PFSK-1 (cell line): ENCODE measurements around the gene TMIE.

Experiments
- TAF1 ChIP-seq: IDR thresholded peaks from 2 replicates; pipeline ENCODE4 v1.6.1; 2012; ENCODE audit warnings: low read length, control low read depth, borderline replicate concordance; ENCODE audit not compliant: insufficient read depth
- TF ChIP-seq, protein P1 (sequence below), 2 experiments: IDR thresholded peaks; 2 replicates each; pipeline versions ENCODE4 v1.6.1 to v1.8.0; 2011 to 2012; ENCODE audit warnings: low read depth in 2 of 2, low read length in 2 of 2, control low read depth in 1 of 2, inconsistent platforms in 1 of 2, mild to moderate bottlenecking in 1 of 2, moderate library complexity in 1 of 2; ENCODE audit not compliant: insufficient read depth in 1 of 2

GRCh38 chr3:46655271-46655670 lies 45.9 kb upstream of the TMIE start:
- TF ChIP-seq, protein P1, sequence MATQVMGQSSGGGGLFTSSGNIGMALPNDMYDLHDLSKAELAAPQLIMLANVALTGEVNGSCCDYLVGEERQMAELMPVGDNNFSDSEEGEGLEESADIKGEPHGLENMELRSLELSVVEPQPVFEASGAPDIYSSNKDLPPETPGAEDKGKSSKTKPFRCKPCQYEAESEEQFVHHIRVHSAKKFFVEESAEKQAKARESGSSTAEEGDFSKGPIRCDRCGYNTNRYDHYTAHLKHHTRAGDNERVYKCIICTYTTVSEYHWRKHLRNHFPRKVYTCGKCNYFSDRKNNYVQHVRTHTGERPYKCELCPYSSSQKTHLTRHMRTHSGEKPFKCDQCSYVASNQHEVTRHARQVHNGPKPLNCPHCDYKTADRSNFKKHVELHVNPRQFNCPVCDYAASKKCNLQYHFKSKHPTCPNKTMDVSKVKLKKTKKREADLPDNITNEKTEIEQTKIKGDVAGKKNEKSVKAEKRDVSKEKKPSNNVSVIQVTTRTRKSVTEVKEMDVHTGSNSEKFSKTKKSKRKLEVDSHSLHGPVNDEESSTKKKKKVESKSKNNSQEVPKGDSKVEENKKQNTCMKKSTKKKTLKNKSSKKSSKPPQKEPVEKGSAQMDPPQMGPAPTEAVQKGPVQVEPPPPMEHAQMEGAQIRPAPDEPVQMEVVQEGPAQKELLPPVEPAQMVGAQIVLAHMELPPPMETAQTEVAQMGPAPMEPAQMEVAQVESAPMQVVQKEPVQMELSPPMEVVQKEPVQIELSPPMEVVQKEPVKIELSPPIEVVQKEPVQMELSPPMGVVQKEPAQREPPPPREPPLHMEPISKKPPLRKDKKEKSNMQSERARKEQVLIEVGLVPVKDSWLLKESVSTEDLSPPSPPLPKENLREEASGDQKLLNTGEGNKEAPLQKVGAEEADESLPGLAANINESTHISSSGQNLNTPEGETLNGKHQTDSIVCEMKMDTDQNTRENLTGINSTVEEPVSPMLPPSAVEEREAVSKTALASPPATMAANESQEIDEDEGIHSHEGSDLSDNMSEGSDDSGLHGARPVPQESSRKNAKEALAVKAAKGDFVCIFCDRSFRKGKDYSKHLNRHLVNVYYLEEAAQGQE (IDR thresholded peaks at IDR 0.05; ENCODE audit: insufficient read depth in 1 of 2, low read depth in 2 of 2, low read length in 2 of 2), result no peak
- no peak for TF ChIP-seq TAF1
